MM.1S (cell line): ENCODE measurements around the gene NXPH1.

Experiments
- DNase-seq: peaks from one replicate; pipeline ENCODE4 v3.0.0-alpha.2; 2015
- H2AFZ ChIP-seq: fragments of 300-600 bp; sonication (generic); 2 replicates; pipeline ENCODE4 v1.6.0; 2016; ENCODE audit warnings: antibody characterized with exemption, low read length
- H3F3A ChIP-seq: fragments of 300-600 bp; sonication (generic); 2 replicates; pipeline ENCODE4 v1.6.1; 2016; ENCODE audit warnings: mild to moderate bottlenecking, antibody characterized with exemption, low read length, moderate library complexity, mixed read lengths; ENCODE audit not compliant: insufficient read depth
- H3K27ac ChIP-seq: fragments of 300-600 bp; sonication (generic); 2 replicates; pipeline ENCODE4 v1.5.1; 2016; ENCODE audit warnings: mild to moderate bottlenecking, low read length
- H3K27me3 ChIP-seq: fragments of 300-600 bp; sonication (generic); replicated peaks from 2 replicates; pipeline ENCODE4 v1.6.0; 2016; ENCODE audit warnings: low read length; ENCODE audit not compliant: insufficient read depth
- H3K36me3 ChIP-seq: fragments of 300-600 bp; sonication (generic); replicated peaks from 2 replicates; pipeline ENCODE4 v1.6.1; 2016; ENCODE audit warnings: mild to moderate bottlenecking, low read length, mixed read lengths; ENCODE audit not compliant: insufficient read depth
- H3K4me1 ChIP-seq: fragments of 300-600 bp; sonication (generic); 2 replicates; pipeline ENCODE4 v1.6.1; 2016; ENCODE audit warnings: low read length, mixed read lengths
- H3K4me2 ChIP-seq: fragments of 300-600 bp; sonication (generic); 2 replicates; pipeline ENCODE4 v1.6.0; 2016; ENCODE audit warnings: low read depth, low read length
- H3K4me3 ChIP-seq: fragments of 300-600 bp; sonication (generic); 2 replicates; pipeline ENCODE4 v1.5.1; 2016; ENCODE audit warnings: low read length, mixed read lengths
- H3K79me2 ChIP-seq: fragments of 300-600 bp; sonication (generic); 2 replicates; pipeline ENCODE4 v1.6.1; 2016; ENCODE audit warnings: mixed run types, low read length, mixed read lengths
- H3K9ac ChIP-seq: fragments of 300-600 bp; sonication (generic); 2 replicates; pipeline ENCODE4 v1.6.1; 2016; ENCODE audit warnings: low read length, mixed read lengths
- H3K9me2 ChIP-seq: fragments of 300-600 bp; sonication (generic); replicated peaks from 2 replicates; pipeline ENCODE4 v1.6.1; 2016; ENCODE audit warnings: mild to moderate bottlenecking, low read length, mixed read lengths; ENCODE audit not compliant: insufficient read depth
- H3K9me3 ChIP-seq: fragments of 300-600 bp; sonication (generic); replicated peaks from 2 replicates; pipeline ENCODE4 v1.6.1; 2016; ENCODE audit warnings: mild to moderate bottlenecking, low read length, mixed read lengths; ENCODE audit not compliant: insufficient read depth
- H4K20me1 ChIP-seq: fragments of 300-600 bp; sonication (generic); 2 replicates; pipeline ENCODE4 v1.6.1; 2016; ENCODE audit warnings: mild to moderate bottlenecking, low read length, moderate library complexity, mixed read lengths; ENCODE audit not compliant: insufficient read depth
- CTCF ChIP-seq: fragments of 300-600 bp; sonication (generic); IDR thresholded peaks from 2 replicates; pipeline ENCODE4 v1.5.1; 2016; ENCODE audit warnings: antibody characterized with exemption, low read length, mixed read lengths
- EZH2 ChIP-seq: fragments of 300-600 bp; sonication (generic); optimal IDR thresholded peaks from 2 replicates; pipeline ENCODE3; 2017; ENCODE audit warnings: low read depth, mild to moderate bottlenecking, antibody characterized with exemption, low read length, mixed read lengths
- EZH2phosphoT487 ChIP-seq: fragments of 300-600 bp; sonication (generic); IDR thresholded peaks from 2 replicates; pipeline ENCODE4 v1.6.1; 2018; ENCODE audit warnings: antibody characterized with exemption, low read length

The NXPH1 gene

GRCh38 chr7:8620169-8620568 lies 186.8 kb downstream of the NXPH1 start:
- H3F3A ChIP-seq = no peaks in the 10 kb centered on the region
- H3K27ac ChIP-seq = no peak overlapping the region
- no peaks in the 10 kb centered on the region for H3K36me3 ChIP-seq
- no peaks in the 10 kb centered on the region for H3K79me2 ChIP-seq
- no peak overlapping the region for H3K4me3 ChIP-seq
- no peaks in the 10 kb centered on the region for H3K4me1 ChIP-seq
- H3K27me3 ChIP-seq = no peaks in the 10 kb centered on the region
- no peak for DNase-seq
- H3K9me3 ChIP-seq = no peaks in the 10 kb centered on the region
- H4K20me1 ChIP-seq = no peaks in the 10 kb centered on the region
- no peak overlapping the region for H3K9ac ChIP-seq
- TF ChIP-seq EZH2 (no peak), EZH2phosphoT487 (no peak), CTCF (no peak)
- H2AFZ ChIP-seq = no peak overlapping the region
- no peaks in the 10 kb centered on the region for H3K9me2 ChIP-seq
- H3K4me2 ChIP-seq = no peak overlapping the region

GRCh38 chr7:8625612-8626011 lies 192.2 kb downstream of the NXPH1 start:
- no peaks in the 10 kb centered on the region for H3K27me3 ChIP-seq
- no peak overlapping the region for H3K9ac ChIP-seq
- H3K4me3 ChIP-seq = no peak overlapping the region
- TF ChIP-seq EZH2phosphoT487 = no peak
- TF ChIP-seq CTCF = no peak
- TF ChIP-seq EZH2 = no peak
- no peak overlapping the region for H3K4me2 ChIP-seq
- H2AFZ ChIP-seq = no peak overlapping the region
- H3K4me1 ChIP-seq = no peaks in the 10 kb centered on the region
- H3K79me2 ChIP-seq = no peaks in the 10 kb centered on the region
- H4K20me1 ChIP-seq = no peaks in the 10 kb centered on the region
- no peaks in the 10 kb centered on the region for H3K9me3 ChIP-seq
- no peak overlapping the region for H3K27ac ChIP-seq
- H3K36me3 ChIP-seq = no peaks in the 10 kb centered on the region
- DNase-seq = no peak
- no peaks in the 10 kb centered on the region for H3F3A ChIP-seq
- no peaks in the 10 kb centered on the region for H3K9me2 ChIP-seq

GRCh38 chr7:8627325-8627724 lies 193.9 kb downstream of the NXPH1 start:
- H3K27ac ChIP-seq = no peak overlapping the region
- no peaks in the 10 kb centered on the region for H3K9me2 ChIP-seq
- H3K4me1 ChIP-seq = no peaks in the 10 kb centered on the region
- H2AFZ ChIP-seq = no peak overlapping the region
- no peaks in the 10 kb centered on the region for H3K27me3 ChIP-seq
- no peak overlapping the region for H3K9ac ChIP-seq
- H3F3A ChIP-seq = no peaks in the 10 kb centered on the region
- no peaks in the 10 kb centered on the region for H4K20me1 ChIP-seq
- H3K4me2 ChIP-seq = no peak overlapping the region
- no peak for DNase-seq
- no peaks in the 10 kb centered on the region for H3K9me3 ChIP-seq
- no peaks in the 10 kb centered on the region for H3K36me3 ChIP-seq
- H3K4me3 ChIP-seq = no peak overlapping the region
- TF ChIP-seq CTCF (no peak), EZH2 (no peak), EZH2phosphoT487 (no peak)
- no peaks in the 10 kb centered on the region for H3K79me2 ChIP-seq

- Histone ChIP-seq H3K9me2 (no peaks in the 10 kb centered on the region), H3K4me2 (no peak overlapping the region), H3K4me3 (no peak overlapping the region), H4K20me1 (no peaks in the 10 kb centered on the region), H2AFZ (no peak overlapping the region), H3K4me1 (no peaks in the 10 kb centered on the region), H3K9ac (no peak overlapping the region), H3K36me3 (no peaks in the 10 kb centered on the region), H3K27me3 (no peaks in the 10 kb centered on the region), H3K27ac (no peak overlapping the region), H3K9me3 (no peaks in the 10 kb centered on the region), H3F3A (no peaks in the 10 kb centered on the region), H3K79me2 (no peaks in the 10 kb centered on the region)
- DNase-seq = no peak
- TF ChIP-seq CTCF (no peak), EZH2phosphoT487 (no peak), EZH2 (no peak)
Measured at GRCh38 chr7:8628656-8629055, 195.2 kb downstream of the NXPH1 start.
